AG09309 (cell line): ENCODE results near the gene DGKA.

Experiments used
- DNase-seq: peaks from one replicate; pipeline ENCODE4 v3.0.0-alpha.2; 2010; ENCODE audit warnings: low read depth
- H3K4me3 ChIP-seq: 2 replicates; pipeline ENCODE4 v1.5.1; 2011; ENCODE audit warnings: mild to moderate bottlenecking, low read depth, low read length, moderate library complexity; ENCODE audit not compliant: control insufficient read depth
- CTCF ChIP-seq: IDR thresholded peaks from 2 replicates; pipeline ENCODE4 v1.5.1; 2011; ENCODE audit warnings: mild to moderate bottlenecking, low read depth, low read length, inconsistent platforms; ENCODE audit not compliant: insufficient read depth, control insufficient read depth; ENCODE audit errors: missing control alignments

The DGKA gene

DNA sequence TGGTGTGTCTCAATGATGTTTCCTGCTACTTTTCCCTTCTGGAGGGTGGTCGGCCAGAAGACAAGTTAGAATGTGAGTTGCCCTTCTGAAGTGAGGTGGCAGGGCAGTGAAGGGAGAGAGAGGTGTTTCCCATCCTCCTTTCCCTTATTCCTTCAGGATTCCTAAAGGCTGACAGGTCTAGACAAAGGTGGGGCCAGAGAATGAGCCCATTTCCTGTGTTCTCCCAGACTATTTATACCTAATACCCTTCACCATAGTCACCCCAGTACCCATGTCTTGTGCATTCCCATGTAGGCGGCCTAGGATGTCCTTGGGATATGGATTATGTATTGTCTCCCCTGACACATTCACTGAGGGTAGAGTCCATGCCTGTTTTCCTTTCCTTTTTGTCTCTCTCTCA lies 7.0 kb downstream of the DGKA start:
- H3K4me3 ChIP-seq, result no peak overlapping the region
- no peak for TF ChIP-seq CTCF
- no peak for DNase-seq

- DNase-seq, result no peak
- H3K4me3 ChIP-seq, result no peak overlapping the region
- TF ChIP-seq CTCF, result no peak
These were observed 8.0 kb downstream of the DGKA start for GRCh38 chr12:55938826-55939501.

- DNase-seq, result peak; percentile 38
- H3K4me3 ChIP-seq, result no peak overlapping the region
- peak; percentile 96 for TF ChIP-seq CTCF
These were observed 9.2 kb downstream of the DGKA start for GRCh38 chr12:55940065-55940732.

GRCh38 chr12:55942055-55942454 lies 11.1 kb downstream of the DGKA start:
- no peak overlapping the region for H3K4me3 ChIP-seq
- DNase-seq, result no peak
- TF ChIP-seq CTCF, result no peak

- H3K4me3 ChIP-seq, result no peak overlapping the region
- no peak for TF ChIP-seq CTCF
- no peak for DNase-seq
These were observed 11.7 kb downstream of the DGKA start for GRCh38 chr12:55942577-55943136.

DNA sequence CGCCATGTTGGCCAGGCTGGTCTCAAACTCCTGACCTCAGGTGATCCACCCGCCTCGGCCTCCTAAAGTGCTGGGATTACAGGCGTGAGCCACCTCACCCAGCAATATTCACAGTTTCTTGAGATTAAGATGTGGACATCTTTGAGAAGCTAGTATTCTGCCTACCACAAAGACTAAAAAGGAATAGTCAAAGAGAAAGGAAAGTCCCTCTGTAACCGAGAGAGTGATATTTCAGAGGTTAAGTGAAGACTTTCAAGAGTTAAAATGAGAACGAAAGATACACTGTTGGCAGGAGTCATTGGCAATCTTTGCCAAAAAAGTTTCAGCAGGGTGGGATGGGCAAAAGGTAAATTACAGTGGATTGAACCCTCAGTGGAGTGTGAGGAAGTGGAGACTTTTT lies 15.6 kb downstream of the DGKA start:
- no peak for TF ChIP-seq CTCF
- H3K4me3 ChIP-seq, result no peak overlapping the region
- no peak for DNase-seq

DNA sequence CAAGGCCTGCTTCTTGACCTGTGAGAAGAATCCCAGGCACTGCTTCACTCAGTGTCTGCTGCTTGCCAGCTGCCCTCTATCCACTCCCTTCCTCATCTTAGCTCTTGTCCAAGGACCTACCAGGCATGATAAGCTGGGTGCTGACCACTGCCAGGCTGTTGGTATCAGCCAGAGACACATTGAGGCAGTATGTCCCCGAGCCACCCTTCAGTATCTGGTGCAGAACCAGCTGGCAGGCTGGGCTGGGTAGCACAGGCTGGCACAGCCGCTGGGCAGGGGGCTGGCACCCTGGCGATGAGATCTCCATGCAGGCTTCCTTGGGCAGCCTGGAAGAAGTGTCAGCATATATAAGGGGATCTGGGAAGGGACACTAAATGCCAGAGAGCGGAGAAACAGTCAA lies 24.4 kb downstream of the DGKA start:
- no peak for TF ChIP-seq CTCF
- no peak for DNase-seq
- no peak overlapping the region for H3K4me3 ChIP-seq
